ENCODE results near the gene ASCC1.

ASCC1 gene

DNA sequence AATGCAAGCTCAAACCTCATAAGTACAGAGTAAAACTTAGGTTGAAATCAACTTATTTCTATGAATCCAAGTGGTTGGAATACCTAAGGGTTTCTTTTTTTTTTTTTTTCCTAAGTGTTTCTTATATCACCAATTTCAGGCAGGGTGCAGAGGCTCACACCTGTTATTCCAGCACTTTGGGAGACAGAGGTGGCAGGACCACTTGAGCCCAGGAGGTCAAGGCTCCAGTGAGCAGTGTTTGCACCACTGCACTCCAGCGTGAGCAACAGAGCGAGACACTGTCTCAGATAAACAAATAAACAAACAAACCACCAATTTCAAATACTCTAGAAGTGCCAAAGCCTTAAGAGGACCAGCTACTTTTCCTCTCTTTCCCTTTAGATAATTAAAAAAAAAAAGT is 88.5 kb downstream of the ASCC1 start:
- Histone ChIP-seq H3K27me3 (ENCODE audit: control insufficient read depth, insufficient read depth, low read length) (no peaks in the 10 kb centered on the region), H3K9ac (ENCODE audit: low read length) (no peak overlapping the region), H3K36me3 (ENCODE audit: control insufficient read depth, insufficient read depth, low read length) (peaks cover 6% of the 10 kb centered on the region), H3K9me3 (ENCODE audit: control insufficient read depth, low read length) (no peaks in the 10 kb centered on the region), H3K4me1 (ENCODE audit: control insufficient read depth, insufficient read depth, low read length) (no peaks in the 10 kb centered on the region), H3K4me3 (ENCODE audit: low read length) (no peak overlapping the region)

DNA sequence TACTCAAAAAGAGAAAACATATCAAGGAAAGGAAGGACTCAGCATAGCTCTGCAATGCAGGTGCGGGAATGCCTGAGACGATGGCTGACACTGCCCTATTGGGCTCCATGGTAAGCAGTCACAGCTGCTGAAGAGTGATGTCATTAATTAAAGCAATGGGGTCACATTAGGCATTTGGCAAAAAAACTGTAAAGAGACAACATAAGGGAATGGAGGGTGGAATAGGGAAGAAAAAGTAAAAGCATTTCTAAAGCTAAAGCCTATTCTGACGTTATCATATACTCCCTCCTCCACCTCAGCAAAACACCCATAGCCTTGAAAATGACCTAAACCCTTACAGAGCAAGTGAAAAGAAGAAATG is 89.2 kb downstream of the ASCC1 start:
- Histone ChIP-seq H3K9ac (ENCODE audit: low read length) (no peak overlapping the region), H3K4me1 (ENCODE audit: control insufficient read depth, insufficient read depth, low read length) (no peaks in the 10 kb centered on the region), H3K27me3 (ENCODE audit: control insufficient read depth, insufficient read depth, low read length) (no peaks in the 10 kb centered on the region), H3K36me3 (ENCODE audit: control insufficient read depth, insufficient read depth, low read length) (peaks cover under 1% of the 10 kb centered on the region), H3K4me3 (ENCODE audit: low read length) (no peak overlapping the region), H3K9me3 (ENCODE audit: control insufficient read depth, low read length) (no peaks in the 10 kb centered on the region)

- H3K4me1 ChIP-seq (ENCODE audit: control insufficient read depth, insufficient read depth, low read length): no peaks in the 10 kb centered on the region
- no peak overlapping the region for H3K4me3 ChIP-seq (ENCODE audit: low read length)
- H3K9ac ChIP-seq (ENCODE audit: low read length): no peak overlapping the region
- H3K27me3 ChIP-seq (ENCODE audit: control insufficient read depth, insufficient read depth, low read length): no peaks in the 10 kb centered on the region
- no peaks in the 10 kb centered on the region for H3K9me3 ChIP-seq (ENCODE audit: control insufficient read depth, low read length)
- H3K36me3 ChIP-seq (ENCODE audit: control insufficient read depth, insufficient read depth, low read length): no peaks in the 10 kb centered on the region
Measured at GRCh38 chr10:72126184-72126871, 89.7 kb downstream of the ASCC1 start.

DNA sequence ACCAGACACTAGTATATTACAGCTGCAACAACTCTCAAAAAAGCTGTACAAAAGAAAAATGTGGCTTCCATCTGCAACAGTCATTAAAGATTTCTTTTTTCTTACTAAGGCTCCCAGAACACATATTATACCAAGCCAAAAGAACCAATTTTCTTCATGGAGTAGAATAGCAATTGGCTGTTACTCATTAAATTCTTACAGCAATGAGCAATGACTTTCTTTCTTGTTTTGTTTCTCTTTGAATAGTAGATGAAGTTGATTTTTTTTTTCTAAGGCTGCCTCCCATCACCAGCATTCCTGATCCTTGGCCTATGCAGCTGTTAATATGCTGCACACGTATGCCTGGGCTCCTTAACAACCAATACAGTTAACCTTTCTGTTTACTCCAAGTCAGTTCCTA is 91.1 kb downstream of the ASCC1 start:
- H3K9ac ChIP-seq (ENCODE audit: low read length): no peak overlapping the region
- no peak overlapping the region for H3K4me3 ChIP-seq (ENCODE audit: low read length)

DNA sequence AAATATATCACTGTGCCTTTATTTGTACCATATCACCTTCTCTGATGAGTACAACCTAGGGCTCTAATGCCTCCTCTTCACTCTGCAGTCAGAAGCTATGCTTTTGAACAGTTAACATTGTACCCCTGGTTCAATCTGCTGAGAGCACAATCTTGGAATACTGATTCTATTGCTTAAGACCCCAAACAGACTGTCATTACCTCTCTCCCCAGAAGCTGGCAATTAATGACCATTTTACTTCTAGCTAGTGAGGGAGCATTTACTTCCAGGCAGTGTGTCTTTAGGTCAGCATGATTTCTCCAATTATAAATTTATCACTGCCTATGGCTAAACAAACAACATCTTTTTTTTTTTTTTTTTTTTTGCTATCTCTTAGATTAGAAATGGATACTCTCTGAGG is 91.7 kb downstream of the ASCC1 start:
- no peaks in the 10 kb centered on the region for H3K4me1 ChIP-seq (ENCODE audit: control insufficient read depth, insufficient read depth, low read length)
- no peaks in the 10 kb centered on the region for H3K9me3 ChIP-seq (ENCODE audit: control insufficient read depth, low read length)
- no peaks in the 10 kb centered on the region for H3K36me3 ChIP-seq (ENCODE audit: control insufficient read depth, insufficient read depth, low read length)
- H3K9ac ChIP-seq (ENCODE audit: low read length): no peak overlapping the region
- H3K27me3 ChIP-seq (ENCODE audit: control insufficient read depth, insufficient read depth, low read length): no peaks in the 10 kb centered on the region
- H3K4me3 ChIP-seq (ENCODE audit: low read length): no peak overlapping the region

More for the DNA sequence above, 91.1 kb downstream of the ASCC1 start:
- H3K4me1 ChIP-seq (ENCODE audit: control insufficient read depth, insufficient read depth, low read length): no peaks in the 10 kb centered on the region
- no peaks in the 10 kb centered on the region for H3K36me3 ChIP-seq (ENCODE audit: control insufficient read depth, insufficient read depth, low read length)
- no peaks in the 10 kb centered on the region for H3K27me3 ChIP-seq (ENCODE audit: control insufficient read depth, insufficient read depth, low read length)
- no peaks in the 10 kb centered on the region for H3K9me3 ChIP-seq (ENCODE audit: control insufficient read depth, low read length)

GRCh38 chr10:72123616-72124015 is 92.5 kb downstream of the ASCC1 start:
- Histone ChIP-seq H3K9ac (ENCODE audit: low read length) (no peak overlapping the region), H3K4me1 (ENCODE audit: control insufficient read depth, insufficient read depth, low read length) (no peaks in the 10 kb centered on the region), H3K36me3 (ENCODE audit: control insufficient read depth, insufficient read depth, low read length) (no peaks in the 10 kb centered on the region), H3K9me3 (ENCODE audit: control insufficient read depth, low read length) (no peaks in the 10 kb centered on the region), H3K27me3 (ENCODE audit: control insufficient read depth, insufficient read depth, low read length) (no peaks in the 10 kb centered on the region), H3K4me3 (ENCODE audit: low read length) (no peak overlapping the region)

DNA sequence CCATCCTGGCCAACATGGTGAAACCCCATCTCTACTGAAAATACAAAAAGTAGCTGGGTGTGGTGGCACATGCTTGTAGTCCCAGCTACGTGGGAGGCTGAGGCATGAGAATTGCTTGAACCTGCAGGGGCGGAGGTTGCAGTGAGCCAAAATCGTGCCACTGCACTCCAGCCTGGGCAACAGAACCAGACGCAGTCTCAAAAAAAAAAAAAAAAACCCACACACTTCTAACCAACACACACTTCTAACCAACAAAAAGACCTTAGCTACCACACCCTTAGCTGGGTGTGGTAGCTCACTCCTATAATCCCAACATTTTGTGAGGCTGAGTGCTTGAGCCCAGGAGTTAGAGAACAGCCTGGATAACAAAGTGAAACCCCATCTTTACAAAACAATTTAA is 93.9 kb downstream of the ASCC1 start:
- Histone ChIP-seq H3K9me3 (ENCODE audit: control insufficient read depth, low read length) (no peaks in the 10 kb centered on the region), H3K4me1 (ENCODE audit: control insufficient read depth, insufficient read depth, low read length) (no peaks in the 10 kb centered on the region), H3K36me3 (ENCODE audit: control insufficient read depth, insufficient read depth, low read length) (no peaks in the 10 kb centered on the region), H3K9ac (ENCODE audit: low read length) (no peak overlapping the region), H3K4me3 (ENCODE audit: low read length) (no peak overlapping the region), H3K27me3 (ENCODE audit: control insufficient read depth, insufficient read depth, low read length) (no peaks in the 10 kb centered on the region)

DNA sequence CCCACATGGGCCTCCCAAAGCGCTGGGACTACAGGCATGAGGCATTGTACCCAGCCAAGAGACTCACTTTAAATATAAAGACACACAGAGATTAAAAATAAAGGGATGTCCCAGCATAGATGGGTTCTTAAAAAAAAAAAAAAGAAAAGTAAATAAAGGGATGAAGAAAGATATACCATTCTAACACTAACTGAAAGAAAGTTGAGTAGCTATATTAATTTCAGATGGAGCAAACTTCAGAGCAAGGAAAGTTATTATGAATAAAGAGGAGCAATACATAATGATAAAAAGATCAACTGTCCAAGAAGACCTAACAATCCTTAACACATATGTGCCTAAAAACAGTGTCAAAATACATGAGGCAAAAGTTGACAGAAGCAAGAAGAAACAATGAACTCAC is 94.7 kb downstream of the ASCC1 start:
- H3K36me3 ChIP-seq (ENCODE audit: control insufficient read depth, insufficient read depth, low read length): no peaks in the 10 kb centered on the region
- H3K4me3 ChIP-seq (ENCODE audit: low read length): no peak overlapping the region
- no peaks in the 10 kb centered on the region for H3K27me3 ChIP-seq (ENCODE audit: control insufficient read depth, insufficient read depth, low read length)
- H3K9ac ChIP-seq (ENCODE audit: low read length): no peak overlapping the region
- H3K4me1 ChIP-seq (ENCODE audit: control insufficient read depth, insufficient read depth, low read length): no peaks in the 10 kb centered on the region
- H3K9me3 ChIP-seq (ENCODE audit: control insufficient read depth, low read length): no peaks in the 10 kb centered on the region

DNA sequence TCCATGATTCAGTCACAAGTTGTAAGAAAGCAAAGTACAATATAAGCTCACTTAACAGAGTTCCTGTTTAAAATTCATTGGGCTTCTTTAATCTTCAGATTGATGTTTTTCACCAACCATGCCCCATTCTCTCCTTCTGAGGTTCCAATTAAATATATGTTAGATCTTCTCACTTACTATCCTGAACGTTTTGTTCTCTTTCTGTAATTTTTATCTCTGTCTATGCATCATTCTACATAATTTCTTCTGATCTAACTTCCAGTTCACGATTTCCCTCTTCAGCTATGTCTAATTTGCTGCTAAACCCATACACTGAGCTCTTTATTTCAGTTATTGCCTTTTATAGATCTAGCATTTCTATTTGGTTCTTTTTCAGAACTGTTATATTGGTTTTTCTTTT is 99.7 kb downstream of the ASCC1 start:
- H3K36me3 ChIP-seq (ENCODE audit: control insufficient read depth, insufficient read depth, low read length): no peaks in the 10 kb centered on the region
- H3K9me3 ChIP-seq (ENCODE audit: control insufficient read depth, low read length): no peaks in the 10 kb centered on the region
- no peaks in the 10 kb centered on the region for H3K27me3 ChIP-seq (ENCODE audit: control insufficient read depth, insufficient read depth, low read length)
- no peak overlapping the region for H3K4me3 ChIP-seq (ENCODE audit: low read length)
- H3K4me1 ChIP-seq (ENCODE audit: control insufficient read depth, insufficient read depth, low read length): no peaks in the 10 kb centered on the region
- no peak overlapping the region for H3K9ac ChIP-seq (ENCODE audit: low read length)

GRCh38 chr10:72114706-72115450 is 101.2 kb downstream of the ASCC1 start:
- Histone ChIP-seq H3K36me3 (ENCODE audit: control insufficient read depth, insufficient read depth, low read length) (no peaks in the 10 kb centered on the region), H3K9ac (ENCODE audit: low read length) (no peak overlapping the region), H3K4me1 (ENCODE audit: control insufficient read depth, insufficient read depth, low read length) (no peaks in the 10 kb centered on the region), H3K27me3 (ENCODE audit: control insufficient read depth, insufficient read depth, low read length) (no peaks in the 10 kb centered on the region), H3K4me3 (ENCODE audit: low read length) (no peak overlapping the region), H3K9me3 (ENCODE audit: control insufficient read depth, low read length) (no peaks in the 10 kb centered on the region)

- no peaks in the 10 kb centered on the region for H3K9me3 ChIP-seq (ENCODE audit: control insufficient read depth, low read length)
Measured at GRCh38 chr10:72110673-72111401, 105.2 kb downstream of the ASCC1 start.

DNA sequence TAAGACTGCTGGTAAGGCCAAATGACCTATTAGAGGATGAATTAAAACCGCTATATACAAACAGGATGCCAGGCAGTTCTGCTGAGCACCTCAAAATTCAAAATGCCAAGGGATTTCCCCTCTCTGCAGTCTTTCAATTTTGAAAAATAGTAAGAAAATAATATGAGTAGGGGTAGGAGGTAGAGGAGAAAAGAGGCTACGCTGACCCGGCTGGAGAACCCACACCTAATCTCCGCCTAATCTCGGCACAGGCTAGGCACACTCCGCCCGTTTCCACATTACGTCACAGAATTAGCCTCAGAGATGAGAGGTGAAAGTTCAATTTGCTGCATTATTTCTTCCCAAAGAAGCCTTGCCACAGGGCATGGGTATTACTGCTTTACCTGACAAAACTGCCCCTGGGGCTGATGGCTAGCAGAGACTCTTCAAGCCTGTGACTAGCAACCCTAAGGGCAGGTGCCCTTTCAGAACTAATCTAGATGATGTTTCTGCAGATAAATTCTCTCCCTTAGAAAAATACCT is 106.4 kb downstream of the ASCC1 start:
- H3K27me3 ChIP-seq (ENCODE audit: control insufficient read depth, insufficient read depth, low read length): no peaks in the 10 kb centered on the region
- H3K4me3 ChIP-seq (ENCODE audit: low read length): no peak overlapping the region
- peaks cover 8% of the 10 kb centered on the region for H3K4me1 ChIP-seq (ENCODE audit: control insufficient read depth, insufficient read depth, low read length)
- no peak overlapping the region for H3K9ac ChIP-seq (ENCODE audit: low read length)
- no peaks in the 10 kb centered on the region for H3K9me3 ChIP-seq (ENCODE audit: control insufficient read depth, low read length)
- no peaks in the 10 kb centered on the region for H3K36me3 ChIP-seq (ENCODE audit: control insufficient read depth, insufficient read depth, low read length)

More at GRCh38 chr10:72110673-72111401, 105.2 kb downstream of the ASCC1 start:
- H3K27me3 ChIP-seq (ENCODE audit: control insufficient read depth, insufficient read depth, low read length): no peaks in the 10 kb centered on the region
- no peak overlapping the region for H3K4me3 ChIP-seq (ENCODE audit: low read length)
- no peak overlapping the region for H3K9ac ChIP-seq (ENCODE audit: low read length)
- H3K4me1 ChIP-seq (ENCODE audit: control insufficient read depth, insufficient read depth, low read length): peaks cover 8% of the 10 kb centered on the region
- no peaks in the 10 kb centered on the region for H3K36me3 ChIP-seq (ENCODE audit: control insufficient read depth, insufficient read depth, low read length)
